ENCODE results near the gene SLC35G3. TPM values are rescaled to one million over a fixed set of nuclear protein-coding genes. Genes with fewer than 3 reads are reported as not detected.

The SLC35G3 gene
- total RNA-seq (2022; extraction: Qiagen RNA extraction; ENCODE audit: low read depth), result not detected in 5 replicates

DNA sequence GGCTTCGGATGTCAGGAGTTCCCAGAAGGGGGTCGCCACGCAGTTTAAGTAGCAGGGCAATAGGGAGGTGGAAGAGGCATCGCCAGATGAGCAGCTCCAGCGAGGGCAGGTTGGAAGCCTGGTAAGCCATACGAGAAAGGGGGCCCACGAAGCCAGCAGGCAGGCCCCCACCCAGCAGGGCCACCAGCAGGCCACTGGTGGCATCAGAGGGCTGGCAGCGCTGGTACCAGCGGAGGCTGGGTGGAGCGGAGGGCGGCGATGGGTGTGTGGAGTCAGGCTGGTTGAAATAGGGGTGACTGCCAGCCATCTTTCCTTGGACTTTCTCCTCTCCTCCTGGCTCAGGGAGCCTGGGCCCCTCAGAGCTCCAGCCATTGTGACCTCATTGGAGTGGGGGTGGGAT is at the start of gene SLC35G3:
TSS of gene SLC35G3 (minus strand) at position 393 of the 400 bp plus-strand sequence. CDS start at position 307, 86 bp downstream.

GRCh38 chr17:35242805-35243560 is 48.8 kb upstream of the SLC35G3 start, which contains the start of gene SLFN5:
Gene SLFN5 (plus strand): TSS chr17:35243072. CDS start chr17:35258691, 15,619 bp downstream.

GRCh38 chr17:35147375-35147905 is 46.8 kb downstream of the SLC35G3 start, which contains the start of gene UNC45B:
Gene UNC45B (plus strand): TSS chr17:35147817. CDS start chr17:35148264, 447 bp downstream.

Other genes with a start within 250 kb of the SLC35G3 start
- 1.0 to 3.2 TPM (median 1.6 TPM) in 5 replicates for gene CCT6B, start 232.9 kb downstream of the SLC35G3 start, total RNA-seq (2022; extraction: Qiagen RNA extraction; ENCODE audit: low read depth)
- 13.7 to 16.7 TPM (median 15.2 TPM) in 5 replicates for gene ZNF830, start 232.9 kb downstream of the SLC35G3 start, total RNA-seq (2022; extraction: Qiagen RNA extraction; ENCODE audit: low read depth)
- 17.1 to 22.1 TPM (median 18.5 TPM) in 5 replicates for gene LIG3, start 213.9 kb downstream of the SLC35G3 start, total RNA-seq (2022; extraction: Qiagen RNA extraction; ENCODE audit: low read depth)
- 50.6 to 59.8 TPM (median 57.8 TPM) in 5 replicates for gene RFFL, start 130.7 kb downstream of the SLC35G3 start, total RNA-seq (2022; extraction: Qiagen RNA extraction; ENCODE audit: low read depth)
- 23.2 to 30.6 TPM (median 28.4 TPM) in 5 replicates for gene RAD51D, start 74.5 kb downstream of the SLC35G3 start, total RNA-seq (2022; extraction: Qiagen RNA extraction; ENCODE audit: low read depth)
- 0.07 to 0.09 TPM in 2 of 5 replicates, not detected in the others for gene FNDC8, start 72.8 kb downstream of the SLC35G3 start, total RNA-seq (2022; extraction: Qiagen RNA extraction; ENCODE audit: low read depth)
- gene NLE1, start 52.1 kb downstream of the SLC35G3 start, total RNA-seq (2022; extraction: Qiagen RNA extraction; ENCODE audit: low read depth), result 38.1 to 42.6 TPM (median 39.4 TPM) in 5 replicates
- not detected in 5 replicates for gene UNC45B, start 46.6 kb downstream of the SLC35G3 start, total RNA-seq (2022; extraction: Qiagen RNA extraction; ENCODE audit: low read depth)
- 2.7 to 3.8 TPM (median 3.0 TPM) in 5 replicates for gene SLFN5, start 48.7 kb upstream of the SLC35G3 start, total RNA-seq (2022; extraction: Qiagen RNA extraction; ENCODE audit: low read depth)
- 5.7 to 8.6 TPM (median 6.4 TPM) in 5 replicates for gene SLFN11, start 179.2 kb upstream of the SLC35G3 start, total RNA-seq (2022; extraction: Qiagen RNA extraction; ENCODE audit: low read depth)
- gene SLFN12, start 238.1 kb upstream of the SLC35G3 start, total RNA-seq (2022; extraction: Qiagen RNA extraction; ENCODE audit: low read depth), result 0.12 to 0.21 TPM (median 0.20 TPM) in 3 of 5 replicates, not detected in the others